Fibroblast of skin of left quadriceps (primary cell): ENCODE data around the gene ATP6V1B1.

Source experiments
- DNase-seq, 2 experiments: peaks; one replicate each; pipeline ENCODE4 v3.0.0-alpha.2; 2013; ENCODE audit warnings: low read depth in 2 of 2

The ATP6V1B1 gene

DNA sequence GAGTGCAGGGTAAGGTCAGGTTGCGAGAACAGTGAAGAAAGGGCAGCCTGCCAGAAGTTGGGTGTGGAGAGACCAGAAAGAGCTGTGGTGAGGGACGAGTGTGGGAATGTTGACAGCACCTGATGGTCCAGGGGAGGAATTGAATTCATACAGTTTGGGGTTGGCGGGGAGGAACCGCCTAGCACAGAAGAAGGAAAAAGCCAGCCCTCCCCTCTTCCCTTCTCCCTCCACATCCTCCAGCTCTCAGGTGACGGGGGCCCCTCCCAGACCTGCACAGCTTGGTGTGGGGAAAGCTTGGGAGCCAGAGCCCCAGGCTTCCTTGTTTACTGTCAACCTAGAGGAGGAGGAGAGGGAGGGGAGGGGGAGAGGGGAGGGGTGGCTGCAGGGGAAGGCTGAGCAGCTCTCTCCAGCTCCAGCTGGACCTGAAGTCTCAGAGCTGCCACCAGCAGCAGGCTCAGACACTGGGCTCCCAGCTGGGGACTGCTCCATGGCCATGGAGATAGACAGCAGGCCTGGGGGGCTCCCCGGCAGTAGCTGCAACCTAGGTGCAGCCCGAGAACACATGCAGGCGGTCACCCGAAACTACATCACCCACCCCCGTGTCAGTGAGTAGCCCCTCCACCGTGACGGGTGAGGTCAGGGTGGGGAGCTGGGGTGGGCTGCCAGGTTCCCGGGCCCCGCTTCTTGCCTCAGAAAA, at the start of gene ATP6V1B1:
Gene ATP6V1B1 (plus strand): TSS at position 433 of the 697 bp plus-strand sequence. CDS start 55 bp downstream, at position 488.
- DNase-seq = no peak

- no peak for DNase-seq
Measured at GRCh38 chr2:70886541-70886987, 49.1 kb upstream of the ATP6V1B1 start.

DNA sequence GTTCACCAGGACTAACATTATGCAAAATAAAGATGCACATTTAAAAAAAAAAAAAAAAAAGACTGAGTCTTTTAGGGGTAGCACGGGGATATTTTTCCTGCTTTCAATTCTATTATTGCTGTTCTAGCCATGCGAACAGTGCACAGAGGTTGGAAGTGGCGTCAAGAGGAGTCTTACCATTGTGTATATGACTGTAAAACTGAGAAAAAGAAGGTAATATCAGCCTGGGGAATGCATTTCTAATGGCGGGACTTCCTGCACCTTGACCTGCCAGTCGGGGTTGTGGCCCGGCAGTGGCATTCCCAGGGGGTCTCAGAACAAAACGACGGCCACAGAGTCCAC, 48.5 kb upstream of the ATP6V1B1 start:
- no peak for DNase-seq

- DNase-seq = no peak
Measured at GRCh38 chr2:70887550-70888246, 48.0 kb upstream of the ATP6V1B1 start.

DNA sequence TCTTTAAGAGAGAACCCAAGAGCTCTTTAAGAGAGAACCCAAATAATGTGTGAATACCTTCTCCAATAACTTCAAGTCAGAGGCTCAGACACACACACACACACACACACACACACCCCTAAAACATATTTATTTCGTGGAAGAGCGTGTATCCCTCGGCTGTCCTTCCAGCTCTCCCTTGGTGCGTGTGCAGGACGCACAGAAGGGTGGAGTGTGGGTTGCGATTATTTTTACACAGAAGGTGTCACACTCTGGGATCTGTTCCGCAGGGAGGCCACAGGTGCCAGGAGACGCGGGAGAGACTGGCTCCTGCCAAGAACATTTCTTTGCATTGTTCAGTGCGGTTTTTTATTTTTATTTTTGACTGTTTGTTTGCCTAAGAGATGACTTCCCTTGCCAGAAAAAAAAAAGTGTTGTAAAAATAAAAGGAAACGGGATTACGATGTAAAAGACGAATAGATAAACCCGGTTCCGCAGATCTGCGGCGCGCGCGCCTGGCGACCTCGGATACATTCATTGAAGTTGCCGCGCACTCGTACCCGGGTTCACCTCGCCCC, 47.3 kb upstream of the ATP6V1B1 start:
- DNase-seq = no peak

- DNase-seq = no peak
Measured at GRCh38 chr2:70888923-70889715, 46.6 kb upstream of the ATP6V1B1 start.

DNA sequence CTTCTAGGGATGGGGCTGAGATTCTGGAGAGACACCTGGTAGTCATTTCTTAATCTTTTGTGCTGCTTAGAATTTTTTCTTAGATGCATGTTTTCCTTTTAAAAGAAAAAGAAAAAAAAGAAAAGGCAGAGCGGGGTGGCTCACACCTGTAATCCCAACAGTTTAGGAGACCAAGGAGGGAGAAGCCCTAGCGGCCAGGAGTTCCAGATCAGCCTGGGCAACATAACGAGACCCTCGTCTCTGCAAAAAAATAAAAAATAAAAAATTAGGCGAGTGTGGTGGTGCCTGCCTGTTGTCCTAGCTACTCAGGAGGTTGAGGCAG, 46.0 kb upstream of the ATP6V1B1 start:
- DNase-seq = no peak

DNA sequence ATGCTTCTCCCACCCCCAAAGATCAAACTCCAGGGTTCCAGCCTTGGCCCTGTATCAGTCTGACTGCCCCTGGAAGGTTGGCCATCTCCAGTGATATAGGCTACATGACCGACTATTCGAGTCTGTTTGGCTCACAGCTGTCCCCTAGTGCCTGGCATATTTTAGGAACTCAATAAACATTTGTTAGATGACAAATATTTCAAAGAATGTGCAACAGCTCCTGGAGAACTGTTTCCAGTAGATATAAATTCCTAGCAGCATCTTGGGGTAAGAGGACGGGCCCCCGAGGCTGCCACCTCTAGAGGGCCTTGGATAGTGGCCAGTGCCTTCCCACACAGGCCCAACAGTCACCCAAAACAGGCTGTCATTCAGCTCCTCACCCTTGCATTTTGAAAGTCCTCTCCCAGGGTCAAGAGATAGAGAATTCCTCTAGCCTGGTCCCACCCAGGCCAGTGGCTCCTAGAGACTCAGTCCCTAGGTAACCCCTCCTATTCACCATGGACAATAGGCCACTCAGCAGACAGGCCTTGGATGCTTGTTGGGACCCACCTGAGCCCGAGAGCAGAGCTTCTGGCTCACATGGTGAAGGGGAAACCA, 45.1 kb upstream of the ATP6V1B1 start:
- DNase-seq = no peak

DNA sequence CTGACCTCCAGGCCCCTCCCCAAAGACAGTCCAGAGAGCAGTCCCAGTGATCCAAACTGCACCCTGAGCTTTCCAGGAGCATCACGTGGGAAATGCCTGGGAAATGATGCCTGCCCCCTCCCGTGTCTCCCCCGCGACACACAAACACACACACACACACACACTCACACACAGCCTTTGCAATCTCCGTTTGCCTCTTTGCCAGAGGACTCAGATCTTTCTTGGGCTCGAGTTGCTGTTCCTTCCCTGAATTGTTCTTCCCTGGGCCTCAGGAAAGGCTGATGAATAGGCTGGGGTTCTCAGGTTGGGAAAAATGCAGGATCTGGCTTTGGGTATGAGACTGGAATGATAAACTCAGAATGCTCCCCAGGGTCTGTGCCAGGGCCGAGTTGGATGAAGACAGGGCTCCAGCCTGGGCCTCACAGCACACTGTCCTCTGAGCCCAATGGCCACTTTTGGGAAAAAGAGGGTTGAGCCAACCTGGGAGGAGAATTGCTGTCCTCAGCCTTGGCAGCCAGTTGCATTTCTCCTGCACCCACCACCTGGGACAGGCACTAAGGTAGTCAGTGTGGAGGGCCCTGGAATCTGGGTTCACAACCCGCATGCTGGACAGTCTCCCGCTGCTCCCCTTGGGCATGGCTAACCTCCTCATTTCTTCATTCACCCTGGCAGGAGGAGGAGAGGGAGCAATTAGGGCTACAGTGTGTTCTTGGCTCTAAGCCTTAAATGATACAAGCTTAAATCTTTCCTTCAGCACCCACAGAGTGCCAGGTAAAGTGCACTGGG, 43.9 kb upstream of the ATP6V1B1 start:
- DNase-seq = no peak

GRCh38 chr2:70892750-70893149, 43.0 kb upstream of the ATP6V1B1 start:
- DNase-seq = no peak

DNA sequence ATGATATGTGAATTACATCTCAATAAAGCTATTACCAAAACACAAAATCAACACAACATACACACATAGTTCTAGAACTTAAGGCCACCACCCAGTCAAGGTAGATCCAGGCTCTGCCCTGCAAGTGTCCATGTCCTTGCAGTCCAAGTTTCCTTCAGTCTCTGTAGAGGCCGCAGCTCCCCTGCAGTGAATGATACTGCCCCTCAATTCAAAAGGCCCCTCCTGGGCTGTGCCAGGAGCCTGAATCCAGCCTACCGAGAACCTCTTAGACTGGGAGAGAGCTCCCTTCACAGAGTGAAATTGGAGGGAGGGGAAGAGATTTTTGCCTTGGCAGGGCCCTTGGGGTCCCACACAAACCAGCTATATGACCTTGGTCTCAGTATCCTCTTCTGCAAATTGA, 42.5 kb upstream of the ATP6V1B1 start:
- DNase-seq = no peak

DNA sequence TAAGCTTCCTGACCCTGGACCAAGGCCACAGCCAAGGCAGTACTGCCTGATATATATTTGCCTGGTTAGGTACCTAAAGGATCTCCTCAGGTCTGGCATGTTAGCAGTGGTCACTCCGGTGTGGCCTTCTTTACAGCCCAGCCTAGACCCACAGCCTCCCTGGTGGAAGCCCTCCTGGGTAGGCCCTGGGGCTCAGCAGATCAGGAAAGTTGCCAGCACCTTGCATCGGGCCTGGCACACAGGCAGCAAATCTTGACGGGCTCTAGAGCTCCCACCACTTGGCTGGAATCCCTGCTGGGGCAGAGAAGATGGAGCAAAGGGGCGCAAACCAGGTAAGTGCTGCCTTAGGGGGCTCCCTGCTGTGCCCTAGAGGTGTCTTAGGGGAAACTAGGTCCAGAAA, 40.9 kb upstream of the ATP6V1B1 start:
- DNase-seq = no peak

DNA sequence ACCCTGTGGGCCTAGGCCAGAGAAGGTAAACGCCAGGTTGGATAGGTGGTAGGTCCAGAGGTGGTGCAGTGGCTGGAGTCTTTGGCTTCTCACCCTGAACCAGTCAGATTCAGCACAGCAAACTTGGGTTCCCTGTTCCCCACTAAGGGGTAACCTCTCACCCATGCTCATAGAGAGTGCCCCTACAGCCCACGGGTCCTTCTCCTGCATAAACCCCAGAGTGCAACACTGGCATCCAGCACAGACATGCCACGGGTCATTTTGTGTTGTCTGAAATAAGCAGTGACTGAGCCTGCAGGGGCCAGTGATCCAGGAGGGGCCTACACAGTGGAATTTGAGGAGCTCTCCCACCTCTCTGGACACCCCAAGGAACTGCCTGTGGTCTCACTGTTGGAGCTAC, 40.5 kb upstream of the ATP6V1B1 start:
- no peak for DNase-seq

DNA sequence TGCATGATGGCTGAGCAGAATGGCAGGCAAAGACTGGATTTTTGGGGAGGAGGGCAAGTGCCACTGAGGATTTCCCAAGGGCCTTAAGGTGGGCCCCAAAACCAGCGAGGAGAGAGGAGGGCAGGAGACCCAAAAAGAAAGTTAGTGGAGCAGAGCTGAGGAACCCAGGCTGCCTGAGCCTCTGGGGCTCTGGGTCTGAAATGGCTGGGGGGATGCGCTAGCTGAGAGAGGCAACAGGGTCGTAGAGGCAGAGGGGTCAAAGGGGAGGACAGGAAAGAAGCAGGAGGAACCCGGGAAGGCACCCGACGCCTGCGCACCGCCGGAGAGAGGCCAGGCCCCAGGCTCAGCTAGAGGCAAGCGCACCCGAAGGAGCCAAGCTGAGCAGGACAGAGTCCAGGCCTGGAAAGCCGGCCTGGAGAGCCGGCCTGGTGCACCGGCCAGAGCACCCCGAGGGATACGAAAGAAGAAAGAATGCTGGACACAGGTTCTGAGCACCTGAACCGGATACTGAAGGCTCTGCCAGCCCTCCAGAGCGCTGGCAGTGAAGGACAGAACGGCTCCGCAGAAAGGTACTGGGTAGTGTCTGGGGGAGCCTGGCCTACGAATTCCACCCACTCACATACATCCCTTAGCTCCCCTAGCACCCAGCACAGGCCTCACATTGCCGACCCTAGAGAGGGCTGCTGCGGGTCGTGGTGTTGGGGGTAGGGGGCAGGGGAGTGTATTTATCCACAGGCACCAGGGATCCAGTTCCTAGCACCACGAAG, 39.5 kb upstream of the ATP6V1B1 start:
- no peak for DNase-seq

GRCh38 chr2:70896765-70897202, 38.9 kb upstream of the ATP6V1B1 start:
- no peak for DNase-seq

DNA sequence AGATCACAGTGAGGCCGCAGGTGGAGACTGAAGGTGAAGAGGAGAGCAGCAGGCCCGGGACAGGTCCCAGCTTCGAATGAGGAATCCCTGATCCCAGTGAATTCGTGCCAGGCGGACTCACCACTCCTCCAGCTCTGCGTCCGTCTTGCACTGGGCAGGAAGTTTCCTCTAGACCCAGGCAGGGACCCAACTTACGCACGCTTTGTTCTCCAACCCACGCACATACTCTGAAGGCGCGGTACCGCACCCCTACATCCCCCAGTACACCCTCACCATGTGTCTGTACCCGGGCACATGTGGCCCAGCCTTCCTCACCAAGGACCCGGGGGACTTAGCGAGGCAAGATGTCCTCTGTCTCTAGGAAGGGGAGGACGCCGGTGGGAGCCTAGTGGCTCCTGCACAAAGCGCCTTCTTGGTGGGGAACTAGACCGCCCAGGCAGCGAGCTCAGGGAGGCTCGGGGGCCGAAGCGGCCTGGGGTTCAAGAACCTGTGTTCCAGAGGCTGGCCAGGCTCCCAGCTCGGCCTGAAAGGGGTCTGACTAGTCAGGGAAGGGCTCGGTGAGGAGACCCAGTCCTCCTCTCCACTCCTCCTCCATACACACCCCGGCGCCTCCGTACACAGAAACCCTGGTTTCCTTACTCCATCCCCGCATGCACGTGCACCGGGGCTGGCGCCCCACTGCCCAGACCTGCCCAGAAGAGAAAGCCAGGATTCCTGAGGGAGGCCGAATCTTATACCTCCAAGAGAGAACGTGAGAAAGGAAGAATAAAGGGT, 38.3 kb upstream of the ATP6V1B1 start:
- no peak for DNase-seq

DNA sequence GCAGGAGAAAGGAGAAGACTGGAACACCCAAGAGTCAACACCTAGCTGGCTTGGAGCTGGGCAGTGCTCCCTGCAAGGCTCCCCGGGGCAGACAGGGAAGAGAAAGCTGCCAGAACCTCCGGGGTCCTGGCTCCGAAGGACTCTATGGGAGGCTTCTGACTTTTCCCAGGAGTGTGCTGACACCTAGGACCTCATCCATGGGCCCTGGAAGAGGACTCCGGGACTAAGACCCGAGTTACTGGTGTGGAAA, 37.8 kb upstream of the ATP6V1B1 start:
- no peak for DNase-seq

- no peak for DNase-seq
Measured at GRCh38 chr2:70898363-70899240, 37.1 kb upstream of the ATP6V1B1 start.
